Measurements from ENCODE around the gene WASHC4.

- TF ChIP-seq SIN3A (IDR thresholded peaks at IDR 0.05; ENCODE audit: borderline replicate concordance, insufficient read depth, low read depth, low read length) (no peak), POLR2AphosphoS5 (IDR thresholded peaks at IDR 0.05; ENCODE audit: low read depth, low read length) (no peak)
- TF ChIP-seq, protein P1, sequence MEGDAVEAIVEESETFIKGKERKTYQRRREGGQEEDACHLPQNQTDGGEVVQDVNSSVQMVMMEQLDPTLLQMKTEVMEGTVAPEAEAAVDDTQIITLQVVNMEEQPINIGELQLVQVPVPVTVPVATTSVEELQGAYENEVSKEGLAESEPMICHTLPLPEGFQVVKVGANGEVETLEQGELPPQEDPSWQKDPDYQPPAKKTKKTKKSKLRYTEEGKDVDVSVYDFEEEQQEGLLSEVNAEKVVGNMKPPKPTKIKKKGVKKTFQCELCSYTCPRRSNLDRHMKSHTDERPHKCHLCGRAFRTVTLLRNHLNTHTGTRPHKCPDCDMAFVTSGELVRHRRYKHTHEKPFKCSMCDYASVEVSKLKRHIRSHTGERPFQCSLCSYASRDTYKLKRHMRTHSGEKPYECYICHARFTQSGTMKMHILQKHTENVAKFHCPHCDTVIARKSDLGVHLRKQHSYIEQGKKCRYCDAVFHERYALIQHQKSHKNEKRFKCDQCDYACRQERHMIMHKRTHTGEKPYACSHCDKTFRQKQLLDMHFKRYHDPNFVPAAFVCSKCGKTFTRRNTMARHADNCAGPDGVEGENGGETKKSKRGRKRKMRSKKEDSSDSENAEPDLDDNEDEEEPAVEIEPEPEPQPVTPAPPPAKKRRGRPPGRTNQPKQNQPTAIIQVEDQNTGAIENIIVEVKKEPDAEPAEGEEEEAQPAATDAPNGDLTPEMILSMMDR (IDR thresholded peaks at IDR 0.05): no peak
Observed at GRCh38 chr12:105200385-105200784, 92.9 kb downstream of the WASHC4 start.

Measured in Panc1 (cell line).